Loucy (cell line): ENCODE data around the gene RGS3.

Source experiments
- H2AFZ ChIP-seq: fragments of 200-600 bp; sonication (generic); 2 replicates; pipeline ENCODE4 v1.6.0; 2016; ENCODE audit warnings: antibody characterized with exemption, mild to moderate bottlenecking, low read length, moderate library complexity
- H3F3A ChIP-seq: fragments of 200-600 bp; 2 replicates; pipeline ENCODE4 v1.6.0; 2016; ENCODE audit warnings: antibody characterized with exemption, low read depth, mild to moderate bottlenecking
- H3K27me3 ChIP-seq: fragments of 200-600 bp; sonication (generic); 2 replicates; pipeline ENCODE4 v1.6.1; 2014; ENCODE audit warnings: low read length, mild to moderate bottlenecking; ENCODE audit not compliant: insufficient read depth, poor library complexity, severe bottlenecking
- H3K36me3 ChIP-seq: fragments of 200-600 bp; sonication (generic); 2 replicates; pipeline ENCODE4 v1.6.1; 2016; ENCODE audit warnings: low read length; ENCODE audit not compliant: insufficient read depth
- H3K4me1 ChIP-seq: fragments of 200-600 bp; sonication (generic); 2 replicates; pipeline ENCODE4 v1.5.1; 2014; ENCODE audit warnings: low read length, mild to moderate bottlenecking; ENCODE audit not compliant: insufficient read depth, poor library complexity, severe bottlenecking
- H3K4me2 ChIP-seq: fragments of 200-600 bp; sonication (generic); 2 replicates; pipeline ENCODE4 v1.6.0; 2014; ENCODE audit warnings: antibody characterized with exemption, low read length, low read depth, mild to moderate bottlenecking; ENCODE audit not compliant: poor library complexity, severe bottlenecking
- H3K4me3 ChIP-seq: fragments of 200-600 bp; sonication (generic); 2 replicates; pipeline ENCODE4 v1.5.1; 2014; ENCODE audit warnings: low read length, mild to moderate bottlenecking, mixed read lengths; ENCODE audit not compliant: poor library complexity, severe bottlenecking
- H3K79me2 ChIP-seq: fragments of 200-600 bp; sonication (generic); 2 replicates; pipeline ENCODE4 v1.6.1; 2014; ENCODE audit warnings: low read length; ENCODE audit not compliant: insufficient read depth
- H3K9ac ChIP-seq: fragments of 200-600 bp; sonication (generic); 2 replicates; pipeline ENCODE4 v1.6.0; 2014; ENCODE audit warnings: mild to moderate bottlenecking, low read depth, low read length, moderate library complexity; ENCODE audit not compliant: poor library complexity, severe bottlenecking
- H3K9me2 ChIP-seq: fragments of 200-600 bp; sonication (generic); replicated peaks from 2 replicates; pipeline ENCODE4 v1.6.1; 2016; ENCODE audit warnings: low read depth, low read length, mixed read lengths
- H3K9me3 ChIP-seq: fragments of 200-600 bp; sonication (generic); 2 replicates; pipeline ENCODE4 v1.6.1; 2014; ENCODE audit warnings: mild to moderate bottlenecking, antibody characterized with exemption, low read length, low read depth; ENCODE audit not compliant: insufficient read depth
- H4K20me1 ChIP-seq: fragments of 200-600 bp; sonication (generic); 2 replicates; pipeline ENCODE4 v1.6.0; 2014; ENCODE audit warnings: antibody characterized with exemption, low read length, mild to moderate bottlenecking; ENCODE audit not compliant: insufficient read depth, poor library complexity, severe bottlenecking
- CTCF ChIP-seq: fragments of 200-600 bp; sonication (generic); conservative IDR thresholded peaks from 2 replicates; pipeline ENCODE4 v1.5.1; 2014; ENCODE audit warnings: mild to moderate bottlenecking, antibody characterized with exemption, low read length
- EZH2phosphoT487 ChIP-seq: fragments of 200-600 bp; IDR thresholded peaks from 2 replicates; pipeline ENCODE4 v1.6.1; 2018; ENCODE audit warnings: antibody characterized with exemption, mild to moderate bottlenecking, moderate library complexity, borderline replicate concordance

RGS3 gene

DNA sequence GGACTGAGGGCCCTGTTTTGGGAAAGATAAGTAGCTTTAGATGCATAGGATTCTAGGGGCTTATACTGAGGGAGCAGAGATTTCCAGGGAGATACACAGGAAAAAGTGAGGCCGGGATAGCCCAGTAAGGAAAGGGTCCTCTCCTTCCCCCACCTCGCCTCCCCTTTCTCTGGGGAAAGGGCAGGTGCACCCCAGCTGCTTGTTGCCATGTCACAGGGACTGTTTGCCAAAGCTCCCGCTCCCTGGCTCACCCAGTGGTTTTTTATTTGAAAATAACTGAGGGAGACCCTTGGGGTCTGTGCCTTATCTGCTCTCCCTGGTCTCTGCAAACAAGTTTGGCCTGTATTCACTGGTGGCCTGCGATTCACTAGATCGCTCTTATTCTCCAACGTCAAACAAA, 51.2 kb downstream of the RGS3 start:
- H3K36me3 ChIP-seq: no peaks in the 10 kb centered on the region
- H3F3A ChIP-seq: no peaks in the 10 kb centered on the region; the same call in 1 of the 2 replicates
- peaks cover 56% of the 10 kb centered on the region for H3K4me1 ChIP-seq
- no peaks in the 10 kb centered on the region for H4K20me1 ChIP-seq
- no peak overlapping the region for H2AFZ ChIP-seq
- H3K27me3 ChIP-seq: no peaks in the 10 kb centered on the region
- H3K9ac ChIP-seq: no peak overlapping the region
- H3K4me2 ChIP-seq: no peak overlapping the region
- H3K4me3 ChIP-seq: no peak overlapping the region
- no peaks in the 10 kb centered on the region for H3K9me3 ChIP-seq
- no peaks in the 10 kb centered on the region for H3K9me2 ChIP-seq
- TF ChIP-seq CTCF (no peak), EZH2phosphoT487 (no peak)
- peaks cover 16% of the 10 kb centered on the region; the same call in 1 of the 2 replicates for H3K79me2 ChIP-seq

DNA sequence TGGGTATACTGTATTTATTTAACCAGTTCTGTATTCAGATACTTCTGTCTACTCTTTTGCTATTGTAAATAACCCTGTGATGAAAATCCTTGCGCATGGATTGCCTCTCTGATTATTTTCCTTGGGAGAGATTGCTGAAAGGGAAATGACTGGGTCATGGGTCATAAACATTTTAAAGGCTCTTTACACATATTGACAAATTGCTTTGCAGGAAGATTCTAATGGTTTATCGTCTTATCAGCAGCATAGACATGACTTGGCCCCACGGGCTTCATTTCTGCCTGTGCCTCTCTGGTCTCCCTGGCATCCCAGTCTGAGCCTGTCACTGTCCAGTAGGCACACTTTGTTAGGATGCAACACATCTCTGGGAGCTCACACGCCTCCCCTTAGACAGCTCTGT, 52.3 kb downstream of the RGS3 start:
- no peaks in the 10 kb centered on the region for H3K36me3 ChIP-seq
- no peak overlapping the region for H2AFZ ChIP-seq
- H3K9ac ChIP-seq: no peak overlapping the region
- H3F3A ChIP-seq: no peaks in the 10 kb centered on the region; the same call in 1 of the 2 replicates
- peaks cover 64% of the 10 kb centered on the region for H3K4me1 ChIP-seq
- no peaks in the 10 kb centered on the region for H3K27me3 ChIP-seq
- no peaks in the 10 kb centered on the region for H4K20me1 ChIP-seq
- no peaks in the 10 kb centered on the region for H3K9me2 ChIP-seq
- H3K4me3 ChIP-seq: no peak overlapping the region
- peaks cover 26% of the 10 kb centered on the region; the same call in 1 of the 2 replicates for H3K79me2 ChIP-seq
- H3K9me3 ChIP-seq: no peaks in the 10 kb centered on the region
- TF ChIP-seq CTCF (no peak), EZH2phosphoT487 (no peak)
- no peak overlapping the region for H3K4me2 ChIP-seq

GRCh38 chr9:113516840-113517577, 53.5 kb downstream of the RGS3 start:
- Histone ChIP-seq H3K27me3 (no peaks in the 10 kb centered on the region), H4K20me1 (no peaks in the 10 kb centered on the region), H3F3A (no peaks in the 10 kb centered on the region; the same call in 1 of the 2 replicates), H3K4me3 (peak overlapping the region; percentile 71), H3K9ac (peak overlapping the region; percentile 73), H2AFZ (no peak overlapping the region; the same call in 1 of the 2 replicates), H3K36me3 (no peaks in the 10 kb centered on the region), H3K9me2 (no peaks in the 10 kb centered on the region), H3K9me3 (no peaks in the 10 kb centered on the region), H3K4me1 (peaks cover 64% of the 10 kb centered on the region), H3K4me2 (peak overlapping the region; percentile 94), H3K79me2 (peaks cover 28% of the 10 kb centered on the region; the same call in 1 of the 2 replicates)
- no peak for TF ChIP-seq CTCF
- TF ChIP-seq EZH2phosphoT487: no peak
